HCT116 (cell line): ENCODE data around the gene GPC5.

Source experiments
- CBX3 ChIP-seq: IDR thresholded peaks from 2 replicates; pipeline ENCODE4 v1.6.1; 2012; ENCODE audit warnings: low read depth
- CTCF ChIP-seq, 3 experiments: fragments of 200-600 bp in 1 of 3; sonication (generic) in 1 of 3; IDR thresholded peaks in 2 of 3; conservative IDR thresholded peaks in 1 of 3; 2 replicates each; pipeline ENCODE4 v1.5.1; 2012 to 2017; ENCODE audit warnings: low read depth in 2 of 3, low read length in 2 of 3, antibody characterized with exemption in 1 of 3, borderline replicate concordance in 1 of 3, control low read depth in 1 of 3, mild to moderate bottlenecking in 1 of 3, mixed read lengths in 1 of 3, mixed run types in 1 of 3, moderate library complexity in 1 of 3; ENCODE audit not compliant: insufficient read depth in 1 of 3
- EZH2 ChIP-seq: fragments of 200-600 bp; sonication (generic); IDR thresholded peaks from 2 replicates; pipeline ENCODE4 v1.6.1; 2017; ENCODE audit warnings: antibody characterized with exemption, mixed run types
- MAX ChIP-seq: IDR thresholded peaks from 2 replicates; pipeline ENCODE4 v1.6.1; 2012
- POLR2A ChIP-seq: IDR thresholded peaks from 2 replicates; pipeline ENCODE4 v1.7.0; 2011; ENCODE audit warnings: borderline replicate concordance; ENCODE audit not compliant: insufficient read depth, insufficient read length; ENCODE audit errors: extremely low read depth
- POLR2AphosphoS5 ChIP-seq: IDR thresholded peaks from 2 replicates; pipeline ENCODE4 v1.6.1; 2011; ENCODE audit warnings: mild to moderate bottlenecking, low read depth, low read length, moderate library complexity
- REST ChIP-seq: IDR thresholded peaks from 2 replicates; pipeline ENCODE4 v1.6.1; 2012; ENCODE audit warnings: low read depth
- SIN3A ChIP-seq: IDR thresholded peaks from 2 replicates; pipeline ENCODE4 v1.6.1; 2012; ENCODE audit warnings: low read depth
- SP1 ChIP-seq: IDR thresholded peaks from 2 replicates; pipeline ENCODE4 v1.6.1; 2012; ENCODE audit warnings: low read depth

DNA sequence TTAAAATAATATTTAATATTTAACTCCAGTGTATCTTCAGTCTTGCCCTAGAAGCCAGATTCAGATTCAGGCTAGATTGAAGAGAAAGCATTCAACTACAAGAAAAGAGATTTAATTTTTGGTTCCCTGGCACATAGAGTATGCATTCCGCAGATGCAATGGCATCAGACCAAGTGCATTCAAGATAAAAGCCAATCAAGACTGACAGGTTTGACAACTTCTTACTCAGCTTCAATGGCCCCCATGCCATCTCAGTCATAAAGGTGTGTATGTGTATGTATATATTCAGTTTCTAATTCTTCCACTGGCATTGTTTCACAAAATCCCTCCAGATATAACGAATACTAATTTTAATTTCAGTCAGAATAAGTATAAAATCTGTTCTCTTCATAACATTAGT lies 1177.4 kb downstream of the GPC5 start:
- TF ChIP-seq POLR2AphosphoS5 = no peak
- TF ChIP-seq SIN3A = no peak
- no peak for TF ChIP-seq CTCF (IDR thresholded peaks at IDR 0.05 in 2 of 3, conservative IDR thresholded peaks at IDR 0.05 in 1 of 3; ENCODE audit: borderline replicate concordance in 1 of 3, insufficient read depth in 1 of 3, low read depth in 2 of 3, low read length in 2 of 3)
- no peak for TF ChIP-seq EZH2
- no peak for TF ChIP-seq CBX3
- no peak for TF ChIP-seq POLR2A
- no peak for TF ChIP-seq SP1
- no peak for TF ChIP-seq MAX
- no peak for TF ChIP-seq REST
